Forelimb muscle (tissue), 1 donor: ENCODE results near the gene RNU5D-1. TPM values are rescaled to one million over a fixed set of nuclear protein-coding genes. Genes with fewer than 3 reads are reported as not detected.
"Not testable (repeated sequence)": the region's sequence is repeated elsewhere in the genome, so short reads cannot be mapped to it uniquely, and the experiment has no call there.

Experiments
- DNase-seq: peaks from one replicate; pipeline ENCODE4 v3.0.0-alpha.2; 2013; ENCODE audit warnings: low read depth
- polyA plus RNA-seq: library from polyadenylated mRNA; unstranded; fragments of 120-200 nt; gene quantifications from one replicate; pipeline ENCODE4 v1.2.1, GENCODE V29; 2013; ENCODE audit not compliant: insufficient read length

RNU5D-1 gene
- polyA plus RNA-seq, 1 donor, result not detected

GRCh38 chr1:44700573-44700972 is 30.4 kb downstream of the RNU5D-1 start:
- DNase-seq, result no peak

- DNase-seq, result not testable (repeated sequence)
Observed at GRCh38 chr1:44699375-44699774, 31.6 kb downstream of the RNU5D-1 start.

GRCh38 chr1:44698138-44698537 is 32.8 kb downstream of the RNU5D-1 start:
- DNase-seq, result no peak

DNA sequence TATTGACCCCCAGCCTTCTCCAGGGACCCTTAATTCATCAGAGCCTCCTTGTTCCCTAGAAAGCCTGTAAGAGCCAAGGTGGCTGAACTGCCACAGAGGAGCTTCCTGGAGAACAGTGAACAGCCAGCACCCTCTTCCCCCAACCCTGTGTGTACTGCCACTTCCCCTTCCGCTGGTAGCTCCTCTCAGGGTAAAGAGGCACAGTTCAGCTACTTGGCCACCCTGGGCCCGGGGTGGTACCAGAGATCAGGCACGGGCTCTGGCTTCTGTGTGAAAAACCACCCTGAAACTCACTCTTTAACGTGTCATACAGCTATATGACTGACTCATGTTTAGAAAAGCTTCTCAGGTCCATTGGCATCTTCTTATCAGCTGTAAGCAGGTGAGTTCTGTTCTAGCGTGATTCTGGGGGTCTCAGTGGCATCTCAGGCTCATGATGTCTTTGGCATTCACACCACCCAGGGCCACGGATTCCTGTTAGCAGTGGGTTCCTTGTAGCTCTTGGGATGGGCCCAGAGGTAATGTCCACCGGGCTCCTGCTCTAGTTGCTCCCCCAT is 34.1 kb downstream of the RNU5D-1 start:
- no peak for DNase-seq

DNA sequence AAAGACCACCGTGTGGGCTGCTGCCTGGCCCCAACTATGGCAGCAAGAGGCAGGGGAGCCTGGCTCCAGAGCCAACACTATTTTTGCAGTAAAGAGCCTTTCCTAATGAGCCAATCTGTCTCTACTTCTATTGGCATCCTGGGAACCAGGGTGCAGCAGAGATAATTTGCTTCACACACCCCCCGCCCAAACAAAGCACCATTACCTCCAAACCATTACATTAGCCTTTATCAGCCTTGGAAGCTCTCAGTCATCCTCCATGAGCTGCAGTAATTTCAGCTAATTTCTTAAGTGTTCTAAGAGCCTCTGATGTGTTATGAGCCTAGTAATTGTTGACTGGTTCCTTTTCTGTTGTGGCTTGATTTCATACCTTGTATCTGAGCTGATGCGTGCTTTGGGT is 34.9 kb downstream of the RNU5D-1 start:
- no peak for DNase-seq

DNA sequence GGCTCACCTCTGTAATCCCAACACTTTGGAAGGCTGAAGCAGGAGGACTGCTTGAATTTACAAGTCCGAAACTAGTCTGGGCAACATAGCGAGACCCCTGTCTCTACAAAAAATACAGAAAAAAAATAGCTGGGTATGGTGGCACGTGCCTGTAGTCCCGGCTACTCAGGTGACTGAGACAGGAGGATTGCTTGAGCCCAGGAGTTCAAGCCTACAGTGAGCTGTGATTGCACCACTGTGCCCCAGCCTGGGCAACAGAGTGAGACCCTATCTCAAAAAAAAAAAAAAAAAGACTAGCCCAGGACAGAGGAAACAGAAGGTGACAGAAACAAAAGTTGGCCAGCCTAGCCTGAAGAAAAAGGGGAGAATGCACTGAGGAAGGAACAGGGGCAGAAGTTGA is 35.3 kb downstream of the RNU5D-1 start:
- DNase-seq, result no peak

DNA sequence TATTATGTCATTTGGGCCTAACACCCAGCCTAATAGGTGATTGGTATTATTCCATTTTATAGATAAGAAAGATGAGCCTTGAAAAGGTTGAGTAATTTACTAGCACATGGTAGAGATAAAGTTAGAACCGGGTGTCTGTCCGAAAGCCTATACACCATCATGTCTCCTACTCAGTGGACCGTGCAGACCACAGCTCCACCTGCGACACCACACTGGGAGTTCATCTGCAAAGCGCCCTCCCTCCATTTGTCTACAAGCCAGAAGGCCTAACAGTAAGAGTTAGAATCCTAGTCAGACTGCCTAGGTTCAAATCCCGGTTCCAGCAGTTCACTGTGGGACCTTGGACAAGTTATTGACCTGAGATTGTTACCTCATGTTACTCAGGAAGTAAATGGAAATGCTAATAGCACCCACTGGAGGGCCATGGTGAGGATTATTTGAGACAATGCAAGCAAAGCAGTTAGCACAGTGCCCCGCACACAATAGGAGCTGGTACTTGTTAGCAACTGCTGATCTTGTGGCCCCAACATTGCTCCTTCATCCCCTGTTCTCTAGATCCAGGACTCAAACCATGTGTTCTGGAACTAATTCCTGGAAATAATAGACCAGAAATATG is 36.0 kb downstream of the RNU5D-1 start:
- DNase-seq, result no peak

DNA sequence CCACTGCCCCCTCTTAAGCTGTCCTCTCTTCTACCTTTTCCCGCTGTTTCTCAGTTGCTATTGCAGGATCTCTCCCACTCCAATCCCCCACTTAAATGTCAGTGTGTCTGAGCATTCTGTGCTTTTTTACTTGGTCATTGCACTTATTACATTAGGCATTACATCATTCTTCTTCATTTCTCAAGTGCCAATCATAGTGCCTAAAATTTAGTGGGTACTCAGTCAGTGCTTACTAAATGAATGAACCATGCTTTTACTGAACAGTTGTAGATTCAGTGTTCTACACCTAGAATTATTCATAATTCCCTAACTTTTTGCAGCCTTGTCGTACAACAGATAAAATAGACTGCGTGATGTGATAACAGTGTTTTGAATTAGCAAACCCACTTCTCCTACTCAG is 37.1 kb downstream of the RNU5D-1 start:
- DNase-seq, result no peak

DNA sequence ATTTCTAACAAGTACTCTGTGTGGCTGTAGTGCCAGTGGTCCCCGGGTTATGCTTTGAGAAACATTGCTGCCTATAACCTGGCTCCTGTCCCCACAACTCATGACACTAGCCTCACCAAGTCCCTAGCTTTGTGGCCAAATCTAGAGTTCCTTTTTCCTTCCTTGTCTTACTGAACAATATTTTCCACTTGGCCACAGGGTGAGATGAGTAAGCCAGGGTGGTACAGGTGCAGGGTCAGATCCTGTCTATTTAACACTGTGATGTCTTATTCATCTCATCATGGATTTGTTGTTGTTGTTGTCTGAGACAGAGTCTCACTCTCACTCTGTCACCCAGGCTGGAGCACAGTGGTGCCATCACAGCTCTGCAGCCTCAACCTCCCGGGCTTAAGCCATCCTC is 37.8 kb downstream of the RNU5D-1 start:
- DNase-seq, result no peak

DNA sequence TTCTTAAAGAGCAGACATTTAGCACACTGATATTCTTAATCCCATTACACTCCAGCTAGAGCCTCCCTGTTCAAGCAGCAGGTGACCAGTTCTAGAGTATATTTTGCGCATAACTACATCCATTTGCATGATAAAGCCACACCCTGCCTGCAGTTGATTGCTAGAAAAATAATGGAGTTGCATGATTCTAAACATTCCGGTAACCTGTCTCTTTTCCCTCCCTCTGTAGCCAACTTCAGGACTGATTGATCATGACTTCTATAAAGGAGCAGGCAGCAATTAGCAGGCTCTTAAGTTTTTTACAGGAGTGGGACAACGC is 41.6 kb downstream of the RNU5D-1 start:
- no peak for DNase-seq

DNA sequence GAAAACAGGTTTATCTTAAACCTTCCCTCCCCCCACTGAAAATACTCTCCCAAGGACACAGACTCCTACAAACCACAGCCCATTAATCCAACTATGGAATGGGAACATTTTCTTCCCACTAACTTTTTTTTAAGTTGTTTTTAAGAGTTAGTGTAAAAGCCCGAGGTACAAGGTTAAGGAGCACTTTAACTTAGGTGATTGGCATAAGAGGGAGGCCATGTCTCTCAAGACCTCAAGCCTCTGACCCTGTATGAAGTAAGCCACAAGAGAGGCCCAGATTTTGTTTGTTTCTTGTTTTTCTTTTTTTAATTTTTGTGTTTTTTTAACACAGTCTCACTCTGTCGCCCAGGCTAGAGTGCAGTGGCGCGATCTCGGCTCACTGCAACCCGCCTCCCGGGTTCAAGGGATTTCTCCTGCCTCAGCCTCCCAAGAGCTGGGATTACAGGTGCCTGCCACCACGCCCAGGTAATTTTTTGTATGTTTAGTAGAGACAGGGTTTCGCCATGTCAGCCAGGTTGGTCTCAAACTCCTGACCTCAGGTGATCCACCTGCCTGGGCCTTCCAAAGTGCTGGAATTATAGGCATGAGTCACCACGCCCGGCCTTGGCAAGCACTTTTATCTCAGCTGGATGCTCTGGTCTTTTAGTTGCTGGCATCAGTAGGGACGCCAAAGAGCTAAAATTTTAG is 42.1 kb downstream of the RNU5D-1 start:
- DNase-seq, result no peak

- DNase-seq, result no peak
Observed at GRCh38 chr1:44685881-44686280, 45.1 kb downstream of the RNU5D-1 start.

- DNase-seq, result no peak
Observed at GRCh38 chr1:44685218-44685617, 45.8 kb downstream of the RNU5D-1 start.

- no peak for DNase-seq
Observed at GRCh38 chr1:44684525-44684924, 46.4 kb downstream of the RNU5D-1 start.

DNA sequence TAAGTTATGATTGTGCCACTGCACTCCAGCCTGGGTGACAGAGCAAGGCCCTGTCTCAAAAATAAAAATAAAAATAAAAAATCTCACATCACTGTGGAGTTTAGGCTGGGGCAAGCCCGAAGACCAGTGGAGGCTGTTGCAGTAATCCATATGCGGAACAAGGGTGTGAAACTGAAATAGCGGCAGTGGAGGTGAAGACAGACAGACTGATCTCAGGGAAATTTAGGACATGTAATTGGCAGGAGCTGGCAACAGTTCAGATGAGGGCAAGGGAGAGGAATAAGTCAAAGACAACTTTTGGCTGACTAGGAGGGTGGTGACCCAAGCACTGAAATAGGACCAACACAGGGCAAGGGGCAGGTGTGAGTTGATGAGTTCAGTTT is 48.1 kb downstream of the RNU5D-1 start:
- DNase-seq, result no peak

- DNase-seq, result no peak
Observed at GRCh38 chr1:44681905-44682882, 48.8 kb downstream of the RNU5D-1 start.

Other genes starting within 250 kb of the RNU5D-1 start
- 5.9 TPM for gene TMEM53, start 56.7 kb downstream of the RNU5D-1 start, polyA plus RNA-seq
- gene ARMH1, start 56.5 kb downstream of the RNU5D-1 start, polyA plus RNA-seq, result 1.8 TPM
- 9.8 TPM for gene KIF2C, start 8.7 kb upstream of the RNU5D-1 start, polyA plus RNA-seq
- gene RPS8, start 44.4 kb upstream of the RNU5D-1 start, polyA plus RNA-seq, result 3,224 TPM
- gene BEST4, start 57.0 kb upstream of the RNU5D-1 start, polyA plus RNA-seq, result 0.27 TPM
- 9.2 TPM for gene PLK3, start 69.2 kb upstream of the RNU5D-1 start, polyA plus RNA-seq
- 0.24 TPM for gene DYNLT4, start 76.2 kb upstream of the RNU5D-1 start, polyA plus RNA-seq
- gene BTBD19, start 77.4 kb upstream of the RNU5D-1 start, polyA plus RNA-seq, result 8.3 TPM
- 10.9 TPM for gene PTCH2, start 112.1 kb upstream of the RNU5D-1 start, polyA plus RNA-seq